HepG2 (cell line): Measurements from ENCODE around the gene TNPO3. TPM values are rescaled to one million over a fixed set of nuclear protein-coding genes. Genes with fewer than 3 reads are reported as not detected.
A peak's percentile ranks its signal among the peaks of the same experiment; 100 is the strongest.

Experiments
- EZH2 ChIP-seq: conservative IDR thresholded peaks from 2 replicates; pipeline ENCODE4 v1.6.1; 2012; ENCODE audit warnings: mild to moderate bottlenecking, low read depth, low read length, moderate library complexity
- HDAC2 ChIP-seq: sonication (generic); formaldehyde crosslinking; IDR thresholded peaks from 2 replicates; pipeline ENCODE4 v1.4.0; 2020; ENCODE audit warnings: missing genetic modification reagents
- NR3C1 ChIP-seq: sonication (generic); formaldehyde crosslinking; IDR thresholded peaks from 2 replicates; pipeline ENCODE4 v1.4.0; 2020; ENCODE audit warnings: missing genetic modification reagents
- RFX1 ChIP-seq: fragments of 450-650 bp; IDR thresholded peaks from 2 replicates; pipeline ENCODE4 v1.6.1; 2017
- SOX5 ChIP-seq: IDR thresholded peaks from 2 replicates; pipeline ENCODE4 v1.6.1; 2016; ENCODE audit warnings: borderline replicate concordance
- ZBTB21 ChIP-seq: sonication (generic); formaldehyde crosslinking; IDR thresholded peaks from 2 replicates; pipeline ENCODE4 v1.4.0; 2020; ENCODE audit warnings: missing genetic modification reagents
- ZBTB42 ChIP-seq: sonication (generic); formaldehyde crosslinking; IDR thresholded peaks from 2 replicates; pipeline ENCODE4 v1.5.0; 2020; ENCODE audit warnings: mild to moderate bottlenecking, missing genetic modification reagents
- ZEB1 ChIP-seq: IDR thresholded peaks from 2 replicates; pipeline ENCODE4 v1.6.1; 2012; ENCODE audit warnings: mild to moderate bottlenecking, low read depth, inconsistent platforms; ENCODE audit not compliant: insufficient replicate concordance
- ZNF124 ChIP-seq: sonication (generic); formaldehyde crosslinking; IDR thresholded peaks from 2 replicates; pipeline ENCODE4 v1.4.0; 2020; ENCODE audit warnings: missing genetic modification reagents
- ZNF550 ChIP-seq: sonication (generic); formaldehyde crosslinking; IDR thresholded peaks from 2 replicates; pipeline ENCODE4 v1.4.0; 2020; ENCODE audit warnings: mild to moderate bottlenecking, missing genetic modification reagents, borderline replicate concordance
- ZNF572 ChIP-seq: sonication (generic); formaldehyde crosslinking; IDR thresholded peaks from 2 replicates; pipeline ENCODE4 v1.5.1; 2020; ENCODE audit warnings: mild to moderate bottlenecking, missing genetic modification reagents
- ZNF724P ChIP-seq: sonication (generic); formaldehyde crosslinking; IDR thresholded peaks from 2 replicates; pipeline ENCODE4 v1.8.0; 2022; ENCODE audit warnings: missing genetic modification reagents, borderline replicate concordance
- polyA plus RNA-seq, 8 experiments: library from polyadenylated mRNA; depleted of rRNA in 3 of 8; stranded (reverse) in 7 of 8; unstranded in 1 of 8; fragments of >200 nt; fragmentation: Illumina TruSeq in 4 of 8; extraction: Trizol in 4 of 8; gene quantifications; 2 replicates each; pipeline versions ENCODE4 v1.2.1 to v1.2.3, GENCODE V29; 2011 to 2016; ENCODE audit warnings: low read depth in 4 of 8, missing spikeins in 1 of 8, mixed read lengths in 1 of 8; ENCODE audit not compliant: insufficient read depth in 1 of 8
- total RNA-seq, 5 experiments: library from RNA; depleted of rRNA; stranded (reverse); fragments of >200 nt; fragmentation: Illumina TruSeq; extraction: Trizol; gene quantifications; 2 replicates each; pipeline ENCODE4 v1.2.3, GENCODE V29; 2016; ENCODE audit warnings: low read depth in 1 of 5
- TF ChIP-seq, protein P1 (sequence below), 2 experiments: sonication (generic) in 1 of 2; formaldehyde crosslinking in 1 of 2; IDR thresholded peaks; 2 replicates each; pipeline versions ENCODE4 v1.4.0 to v1.6.1; 2016 to 2020; ENCODE audit warnings: borderline replicate concordance in 1 of 2, low read depth in 1 of 2, mild to moderate bottlenecking in 1 of 2, missing genetic modification reagents in 1 of 2
- TF ChIP-seq, protein P2 (sequence below): IDR thresholded peaks from 2 replicates; pipeline ENCODE4 v1.6.1; 2016; ENCODE audit warnings: control low read depth
- TF ChIP-seq, protein P3 (sequence below), 2 experiments: IDR thresholded peaks; 2 replicates each; pipeline ENCODE4 v1.6.1; 2011 to 2012; ENCODE audit warnings: low read length in 2 of 2, borderline replicate concordance in 1 of 2, low read depth in 1 of 2, mild to moderate bottlenecking in 1 of 2, moderate library complexity in 1 of 2
- TF ChIP-seq, protein P4 (sequence below): sonication (generic); formaldehyde crosslinking; IDR thresholded peaks from 2 replicates; pipeline ENCODE4 v1.4.0; 2020; ENCODE audit warnings: missing genetic modification reagents, borderline replicate concordance

The TNPO3 gene
- total and polyA plus RNA-seq, 2 of the 13 experiments (the other 11 are each of a cell fraction or from before 2014, with no cell fraction given), result 23.8 to 44.6 TPM

DNA sequence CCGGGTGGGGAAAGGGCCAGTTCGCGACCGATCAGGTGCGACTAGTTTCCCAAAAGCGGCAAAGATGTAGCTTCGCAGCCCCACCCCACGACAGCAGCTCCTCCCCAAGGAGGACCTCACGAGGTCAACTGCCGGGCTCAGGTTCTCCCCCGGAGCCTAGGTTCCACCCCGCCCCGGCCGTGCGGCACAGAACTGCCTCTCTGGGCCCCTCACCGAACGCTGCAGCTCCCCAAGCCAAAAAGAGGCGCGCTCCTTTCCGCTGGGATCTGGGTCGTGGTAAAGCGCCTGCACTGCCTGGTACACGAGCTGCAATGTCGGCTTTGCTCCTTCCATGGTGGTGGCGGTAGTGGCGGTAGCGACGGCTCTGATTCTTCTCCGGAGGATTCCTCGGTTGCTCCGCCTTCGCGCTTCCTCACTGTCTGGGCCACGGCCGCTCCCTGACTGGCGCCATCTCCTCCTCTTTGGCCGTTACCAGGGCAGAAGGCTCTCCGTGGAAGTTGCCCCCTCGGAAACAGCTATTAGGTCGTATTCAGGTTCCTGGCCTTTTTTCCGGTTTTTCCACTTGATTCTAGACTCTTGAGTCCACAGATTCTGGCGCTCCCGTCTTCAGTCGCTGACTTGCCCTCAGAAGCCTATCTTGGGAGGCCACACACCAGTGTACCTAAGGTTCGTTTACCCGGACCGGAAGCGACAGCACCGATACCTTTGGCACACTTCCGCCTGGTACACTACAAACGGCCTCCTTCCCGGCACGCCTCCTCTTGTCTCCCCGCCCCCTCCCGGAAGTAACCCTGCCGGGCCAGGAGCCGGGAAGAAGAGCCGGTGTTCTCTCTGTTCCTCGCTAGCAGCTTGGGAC is at the start of gene TNPO3 (continued):
- TF ChIP-seq, protein P1, sequence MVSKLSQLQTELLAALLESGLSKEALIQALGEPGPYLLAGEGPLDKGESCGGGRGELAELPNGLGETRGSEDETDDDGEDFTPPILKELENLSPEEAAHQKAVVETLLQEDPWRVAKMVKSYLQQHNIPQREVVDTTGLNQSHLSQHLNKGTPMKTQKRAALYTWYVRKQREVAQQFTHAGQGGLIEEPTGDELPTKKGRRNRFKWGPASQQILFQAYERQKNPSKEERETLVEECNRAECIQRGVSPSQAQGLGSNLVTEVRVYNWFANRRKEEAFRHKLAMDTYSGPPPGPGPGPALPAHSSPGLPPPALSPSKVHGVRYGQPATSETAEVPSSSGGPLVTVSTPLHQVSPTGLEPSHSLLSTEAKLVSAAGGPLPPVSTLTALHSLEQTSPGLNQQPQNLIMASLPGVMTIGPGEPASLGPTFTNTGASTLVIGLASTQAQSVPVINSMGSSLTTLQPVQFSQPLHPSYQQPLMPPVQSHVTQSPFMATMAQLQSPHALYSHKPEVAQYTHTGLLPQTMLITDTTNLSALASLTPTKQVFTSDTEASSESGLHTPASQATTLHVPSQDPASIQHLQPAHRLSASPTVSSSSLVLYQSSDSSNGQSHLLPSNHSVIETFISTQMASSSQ (IDR thresholded peaks at IDR 0.05; ENCODE audit: low read depth), result 0 out of 2 replicates have a peak, but pooled peaks have one; percentile 52
- TF ChIP-seq, protein P1 (CRISPR knock-in tag; IDR thresholded peaks at IDR 0.05; ENCODE audit: borderline replicate concordance), result peak; percentile 53; the same call in 1 of the 2 replicates
- TF ChIP-seq EZH2 (no peak), ZBTB21 (CRISPR knock-in tag) (peak; percentile 15), SOX5 (CRISPR knock-in tag) (peak; percentile 41; the same call in 1 of the 2 replicates), HDAC2 (peak; percentile 57), ZEB1 (peak; percentile 85), ZNF572 (CRISPR knock-in tag) (peak; percentile 94; the same call in 1 of the 2 replicates), RFX1 (no peak), NR3C1 (CRISPR knock-in tag) (no peak), ZNF124 (CRISPR knock-in tag) (peak; percentile 51; the same call in 1 of the 2 replicates), ZNF550 (CRISPR knock-in tag) (no peak; the same call in 1 of the 2 replicates), ZBTB42 (peak; percentile 74), ZNF724P (CRISPR knock-in tag) (no peak)
- TF ChIP-seq, protein P2, sequence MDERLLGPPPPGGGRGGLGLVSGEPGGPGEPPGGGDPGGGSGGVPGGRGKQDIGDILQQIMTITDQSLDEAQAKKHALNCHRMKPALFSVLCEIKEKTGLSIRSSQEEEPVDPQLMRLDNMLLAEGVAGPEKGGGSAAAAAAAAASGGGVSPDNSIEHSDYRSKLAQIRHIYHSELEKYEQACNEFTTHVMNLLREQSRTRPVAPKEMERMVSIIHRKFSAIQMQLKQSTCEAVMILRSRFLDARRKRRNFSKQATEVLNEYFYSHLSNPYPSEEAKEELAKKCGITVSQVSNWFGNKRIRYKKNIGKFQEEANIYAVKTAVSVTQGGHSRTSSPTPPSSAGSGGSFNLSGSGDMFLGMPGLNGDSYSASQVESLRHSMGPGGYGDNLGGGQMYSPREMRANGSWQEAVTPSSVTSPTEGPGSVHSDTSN (CRISPR knock-in tag), result no peak
- TF ChIP-seq, protein P3, sequence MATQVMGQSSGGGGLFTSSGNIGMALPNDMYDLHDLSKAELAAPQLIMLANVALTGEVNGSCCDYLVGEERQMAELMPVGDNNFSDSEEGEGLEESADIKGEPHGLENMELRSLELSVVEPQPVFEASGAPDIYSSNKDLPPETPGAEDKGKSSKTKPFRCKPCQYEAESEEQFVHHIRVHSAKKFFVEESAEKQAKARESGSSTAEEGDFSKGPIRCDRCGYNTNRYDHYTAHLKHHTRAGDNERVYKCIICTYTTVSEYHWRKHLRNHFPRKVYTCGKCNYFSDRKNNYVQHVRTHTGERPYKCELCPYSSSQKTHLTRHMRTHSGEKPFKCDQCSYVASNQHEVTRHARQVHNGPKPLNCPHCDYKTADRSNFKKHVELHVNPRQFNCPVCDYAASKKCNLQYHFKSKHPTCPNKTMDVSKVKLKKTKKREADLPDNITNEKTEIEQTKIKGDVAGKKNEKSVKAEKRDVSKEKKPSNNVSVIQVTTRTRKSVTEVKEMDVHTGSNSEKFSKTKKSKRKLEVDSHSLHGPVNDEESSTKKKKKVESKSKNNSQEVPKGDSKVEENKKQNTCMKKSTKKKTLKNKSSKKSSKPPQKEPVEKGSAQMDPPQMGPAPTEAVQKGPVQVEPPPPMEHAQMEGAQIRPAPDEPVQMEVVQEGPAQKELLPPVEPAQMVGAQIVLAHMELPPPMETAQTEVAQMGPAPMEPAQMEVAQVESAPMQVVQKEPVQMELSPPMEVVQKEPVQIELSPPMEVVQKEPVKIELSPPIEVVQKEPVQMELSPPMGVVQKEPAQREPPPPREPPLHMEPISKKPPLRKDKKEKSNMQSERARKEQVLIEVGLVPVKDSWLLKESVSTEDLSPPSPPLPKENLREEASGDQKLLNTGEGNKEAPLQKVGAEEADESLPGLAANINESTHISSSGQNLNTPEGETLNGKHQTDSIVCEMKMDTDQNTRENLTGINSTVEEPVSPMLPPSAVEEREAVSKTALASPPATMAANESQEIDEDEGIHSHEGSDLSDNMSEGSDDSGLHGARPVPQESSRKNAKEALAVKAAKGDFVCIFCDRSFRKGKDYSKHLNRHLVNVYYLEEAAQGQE (IDR thresholded peaks at IDR 0.05; ENCODE audit: borderline replicate concordance in 1 of 2, low read depth in 1 of 2, low read length in 2 of 2), result peak in 1 of 2 experiments; percentile 31; a peak in 1 of 4 replicates
- TF ChIP-seq, protein P4, sequence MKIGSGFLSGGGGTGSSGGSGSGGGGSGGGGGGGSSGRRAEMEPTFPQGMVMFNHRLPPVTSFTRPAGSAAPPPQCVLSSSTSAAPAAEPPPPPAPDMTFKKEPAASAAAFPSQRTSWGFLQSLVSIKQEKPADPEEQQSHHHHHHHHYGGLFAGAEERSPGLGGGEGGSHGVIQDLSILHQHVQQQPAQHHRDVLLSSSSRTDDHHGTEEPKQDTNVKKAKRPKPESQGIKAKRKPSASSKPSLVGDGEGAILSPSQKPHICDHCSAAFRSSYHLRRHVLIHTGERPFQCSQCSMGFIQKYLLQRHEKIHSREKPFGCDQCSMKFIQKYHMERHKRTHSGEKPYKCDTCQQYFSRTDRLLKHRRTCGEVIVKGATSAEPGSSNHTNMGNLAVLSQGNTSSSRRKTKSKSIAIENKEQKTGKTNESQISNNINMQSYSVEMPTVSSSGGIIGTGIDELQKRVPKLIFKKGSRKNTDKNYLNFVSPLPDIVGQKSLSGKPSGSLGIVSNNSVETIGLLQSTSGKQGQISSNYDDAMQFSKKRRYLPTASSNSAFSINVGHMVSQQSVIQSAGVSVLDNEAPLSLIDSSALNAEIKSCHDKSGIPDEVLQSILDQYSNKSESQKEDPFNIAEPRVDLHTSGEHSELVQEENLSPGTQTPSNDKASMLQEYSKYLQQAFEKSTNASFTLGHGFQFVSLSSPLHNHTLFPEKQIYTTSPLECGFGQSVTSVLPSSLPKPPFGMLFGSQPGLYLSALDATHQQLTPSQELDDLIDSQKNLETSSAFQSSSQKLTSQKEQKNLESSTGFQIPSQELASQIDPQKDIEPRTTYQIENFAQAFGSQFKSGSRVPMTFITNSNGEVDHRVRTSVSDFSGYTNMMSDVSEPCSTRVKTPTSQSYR (CRISPR knock-in tag), result peak; percentile 85
